Measurements from ENCODE around the gene ALPK3. TPM values are rescaled to one million over a fixed set of nuclear protein-coding genes. Genes with fewer than 3 reads are reported as not detected.
"Not testable (repeated sequence)": the region's sequence is repeated elsewhere in the genome, so short reads cannot be mapped to it uniquely, and the experiment has no call there.

ALPK3 gene
- total RNA-seq, 6 experiments from 2014 or later = 0.05 to 0.60 (median 0.26) TPM

- no peak for DNase-seq
- Mint-ChIP-seq H3K27ac (0 out of 2 replicates have a peak overlapping the region, but pooled peaks have one; percentile 42), H3K4me3 (no peak overlapping the region), H3K27me3 (ENCODE audit: insufficient read depth) (peaks cover 10% of the 10 kb centered on the region), H3K9me3 (no peaks in the 10 kb centered on the region), H3K4me1 (ENCODE audit: low read depth) (peaks cover 12% of the 10 kb centered on the region), H3K36me3 (ENCODE audit: low read depth) (no peaks in the 10 kb centered on the region)
- TF ChIP-seq CTCF (IDR thresholded peaks at IDR 0.05) = no peak
Observed at GRCh38 chr15:84840255-84840654, 23.1 kb downstream of the ALPK3 start.

- peaks cover 16% of the 10 kb centered on the region for H3K4me1 Mint-ChIP-seq (ENCODE audit: low read depth)
- no peak for TF ChIP-seq CTCF (IDR thresholded peaks at IDR 0.05)
- peaks cover 10% of the 10 kb centered on the region for H3K27me3 Mint-ChIP-seq (ENCODE audit: insufficient read depth)
- H3K4me3 Mint-ChIP-seq = no peak overlapping the region
- H3K9me3 Mint-ChIP-seq = peaks cover 5% of the 10 kb centered on the region; the same call in 1 of the 2 replicates
- DNase-seq = peak; percentile 50
- H3K36me3 Mint-ChIP-seq (ENCODE audit: low read depth) = no peaks in the 10 kb centered on the region
- H3K27ac Mint-ChIP-seq = peak overlapping the region; percentile 42
Observed at GRCh38 chr15:84840741-84841429, 23.7 kb downstream of the ALPK3 start.

GRCh38 chr15:84842781-84843180, 25.6 kb downstream of the ALPK3 start:
- Mint-ChIP-seq H3K27me3 (ENCODE audit: insufficient read depth) (peaks cover 3% of the 10 kb centered on the region; the same call in 1 of the 2 replicates), H3K4me3 (no peak overlapping the region), H3K27ac (no peak overlapping the region), H3K9me3 (peaks cover 21% of the 10 kb centered on the region), H3K4me1 (ENCODE audit: low read depth) (peaks cover 16% of the 10 kb centered on the region), H3K36me3 (ENCODE audit: low read depth) (peaks cover 13% of the 10 kb centered on the region)
- no peak for DNase-seq
- no peak for TF ChIP-seq CTCF (IDR thresholded peaks at IDR 0.05)

DNA sequence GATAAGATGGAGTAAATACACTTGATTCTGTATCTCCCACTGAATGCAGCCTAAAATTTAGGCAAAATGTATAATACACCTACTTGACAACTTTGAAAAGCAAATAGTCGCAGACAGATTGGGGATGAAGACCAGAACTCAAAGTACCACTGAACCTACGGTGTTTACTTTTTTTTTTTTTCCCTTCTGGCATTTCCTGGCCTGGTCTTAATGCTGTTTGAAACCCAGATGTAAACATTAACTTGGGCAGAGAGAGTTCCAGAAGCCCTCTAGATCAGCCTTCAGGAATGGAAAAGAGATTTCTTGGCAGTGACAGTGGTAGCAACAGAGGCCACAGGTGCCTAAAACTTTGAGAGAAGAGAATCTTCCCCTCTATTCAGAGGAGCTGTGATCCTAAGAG, 27.8 kb downstream of the ALPK3 start:
- no peak overlapping the region for H3K27ac Mint-ChIP-seq
- H3K4me3 Mint-ChIP-seq = no peak overlapping the region
- no peak for DNase-seq
- no peaks in the 10 kb centered on the region; the same call in 1 of the 2 replicates for H3K27me3 Mint-ChIP-seq (ENCODE audit: insufficient read depth)
- peaks cover 13% of the 10 kb centered on the region for H3K36me3 Mint-ChIP-seq (ENCODE audit: low read depth)
- H3K9me3 Mint-ChIP-seq = peaks cover 21% of the 10 kb centered on the region
- peaks cover 16% of the 10 kb centered on the region for H3K4me1 Mint-ChIP-seq (ENCODE audit: low read depth)
- TF ChIP-seq CTCF (IDR thresholded peaks at IDR 0.05) = no peak

DNA sequence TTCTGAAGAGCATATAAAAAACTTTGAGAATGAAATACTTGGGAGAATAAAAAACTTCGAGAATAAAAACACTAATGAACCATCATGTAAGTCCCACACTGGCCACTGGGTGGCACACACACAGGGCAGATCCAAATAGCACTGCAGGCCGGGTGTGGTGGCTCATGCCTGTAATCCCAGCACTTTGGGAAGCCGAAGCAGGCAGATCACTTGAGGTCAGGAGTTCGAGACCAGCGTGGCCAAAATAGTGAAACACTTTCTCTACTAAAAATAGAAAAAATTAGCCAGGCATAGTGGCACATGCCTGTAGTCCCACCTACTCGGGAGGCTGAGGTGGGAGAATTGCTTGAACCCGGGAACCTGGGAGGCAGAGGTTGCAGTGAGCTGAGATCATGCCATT, 28.5 kb downstream of the ALPK3 start:
- peaks cover 13% of the 10 kb centered on the region for H3K36me3 Mint-ChIP-seq (ENCODE audit: low read depth)
- H3K4me1 Mint-ChIP-seq (ENCODE audit: low read depth) = peaks cover 16% of the 10 kb centered on the region
- H3K27me3 Mint-ChIP-seq (ENCODE audit: insufficient read depth); H3K27ac Mint-ChIP-seq; H3K4me3 Mint-ChIP-seq: not testable (repeated sequence)
- H3K9me3 Mint-ChIP-seq = peaks cover 21% of the 10 kb centered on the region
- peak; percentile 92 for TF ChIP-seq CTCF (IDR thresholded peaks at IDR 0.05)
- DNase-seq = peak; percentile 71

Measured in HFFc6 (cell line).